ENCODE measurements around the gene ZNF160. TPM values are rescaled to one million over a fixed set of nuclear protein-coding genes. Genes with fewer than 3 reads are reported as not detected.

The ZNF160 gene
- total and polyA plus RNA-seq, 2 of the 4 experiments (the other 2 are of a cell fraction): 22.6 to 26.9 TPM

Other genes starting within 250 kb of the ZNF160 start
- gene ZNF468, start 245.8 kb downstream of the ZNF160 start, total RNA-seq (2012; rRNA removed): 19.2 and 20.1 TPM in 2 replicates
- gene ZNF468, start 245.8 kb downstream of the ZNF160 start, polyA plus RNA-seq (2012; rRNA removed): 3.7 and 6.2 TPM in 2 replicates
- gene ZNF320, start 205.8 kb downstream of the ZNF160 start, total RNA-seq (2012; rRNA removed): 4.7 and 5.0 TPM in 2 replicates
- 1.9 and 3.4 TPM in 2 replicates for gene ZNF320, start 205.8 kb downstream of the ZNF160 start, polyA plus RNA-seq (2012; rRNA removed)
- 6.1 TPM in 2 replicates for gene ZNF888, start 180.0 kb downstream of the ZNF160 start, total RNA-seq (2012; rRNA removed)
- gene ZNF888, start 180.0 kb downstream of the ZNF160 start, polyA plus RNA-seq (2012; rRNA removed): 0.50 and 0.82 TPM in 2 replicates
- 10.0 and 12.0 TPM in 2 replicates for gene ZNF816, start 140.5 kb downstream of the ZNF160 start, total RNA-seq (2012; rRNA removed)
- 1.2 and 1.6 TPM in 2 replicates for gene ZNF816, start 140.5 kb downstream of the ZNF160 start, polyA plus RNA-seq (2012; rRNA removed)
- gene ERVV-1, start 89.5 kb downstream of the ZNF160 start, total RNA-seq (2012; rRNA removed): not detected in 2 replicates
- not detected in 2 replicates for gene ERVV-1, start 89.5 kb downstream of the ZNF160 start, polyA plus RNA-seq (2012; rRNA removed)
- not detected in 2 replicates for gene ERVV-2, start 58.7 kb downstream of the ZNF160 start, total RNA-seq (2012; rRNA removed)
- not detected in 2 replicates for gene ERVV-2, start 58.7 kb downstream of the ZNF160 start, polyA plus RNA-seq (2012; rRNA removed)
- 7.7 and 7.8 TPM in 2 replicates for gene ZNF415, start 29.5 kb upstream of the ZNF160 start, total RNA-seq (2012; rRNA removed)
- 3.9 and 4.2 TPM in 2 replicates for gene ZNF415, start 29.5 kb upstream of the ZNF160 start, polyA plus RNA-seq (2012; rRNA removed)
- gene ZNF347, start 55.6 kb upstream of the ZNF160 start, total RNA-seq (2012; rRNA removed): 8.9 and 13.4 TPM in 2 replicates
- 2.3 and 2.8 TPM in 2 replicates for gene ZNF347, start 55.6 kb upstream of the ZNF160 start, polyA plus RNA-seq (2012; rRNA removed)
- gene ZNF665, start 89.9 kb upstream of the ZNF160 start, total RNA-seq (2012; rRNA removed): 2.5 and 3.0 TPM in 2 replicates
- gene ZNF665, start 89.9 kb upstream of the ZNF160 start, polyA plus RNA-seq (2012; rRNA removed): 1.5 and 2.0 TPM in 2 replicates
- 7.0 and 7.5 TPM in 2 replicates for gene ZNF677, start 151.5 kb upstream of the ZNF160 start, total RNA-seq (2012; rRNA removed)
- gene ZNF677, start 151.5 kb upstream of the ZNF160 start, polyA plus RNA-seq (2012; rRNA removed): 6.0 and 6.8 TPM in 2 replicates
- not detected in 2 replicates for gene VN1R2, start 154.9 kb upstream of the ZNF160 start, total RNA-seq (2012; rRNA removed)
- gene VN1R2, start 154.9 kb upstream of the ZNF160 start, polyA plus RNA-seq (2012; rRNA removed): not detected in 2 replicates
- not detected in 2 replicates for gene VN1R4, start 164.3 kb upstream of the ZNF160 start, total RNA-seq (2012; rRNA removed)
- gene VN1R4, start 164.3 kb upstream of the ZNF160 start, polyA plus RNA-seq (2012; rRNA removed): not detected in 2 replicates
- 9.5 and 13.1 TPM in 2 replicates for gene ZNF845, start 230.3 kb upstream of the ZNF160 start, total RNA-seq (2012; rRNA removed)
- gene ZNF845, start 230.3 kb upstream of the ZNF160 start, polyA plus RNA-seq (2012; rRNA removed): 0.79 and 1.2 TPM in 2 replicates